Measurements from ENCODE around the gene GUCA2B.

DNA sequence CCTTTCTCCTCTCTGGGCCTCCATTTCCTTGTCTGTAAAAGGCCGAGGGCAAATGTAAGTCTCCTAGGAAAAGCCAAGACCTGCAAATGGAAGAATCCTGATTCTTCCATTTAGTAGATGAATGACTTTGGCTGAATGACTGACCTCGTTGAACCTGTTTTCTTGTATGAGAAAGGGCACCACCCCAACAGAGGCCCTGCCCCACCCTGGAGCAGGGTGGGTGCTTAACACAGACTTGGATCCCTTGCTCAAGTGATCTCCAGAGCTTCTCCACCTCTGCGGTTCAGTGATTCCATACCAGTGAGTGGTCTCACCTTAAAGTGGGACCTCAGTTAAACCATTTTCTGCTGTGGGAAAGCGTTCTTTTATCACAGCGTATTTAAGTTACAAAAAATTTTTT lies 39.0 kb upstream of the GUCA2B start:
- TF ChIP-seq, protein P1, sequence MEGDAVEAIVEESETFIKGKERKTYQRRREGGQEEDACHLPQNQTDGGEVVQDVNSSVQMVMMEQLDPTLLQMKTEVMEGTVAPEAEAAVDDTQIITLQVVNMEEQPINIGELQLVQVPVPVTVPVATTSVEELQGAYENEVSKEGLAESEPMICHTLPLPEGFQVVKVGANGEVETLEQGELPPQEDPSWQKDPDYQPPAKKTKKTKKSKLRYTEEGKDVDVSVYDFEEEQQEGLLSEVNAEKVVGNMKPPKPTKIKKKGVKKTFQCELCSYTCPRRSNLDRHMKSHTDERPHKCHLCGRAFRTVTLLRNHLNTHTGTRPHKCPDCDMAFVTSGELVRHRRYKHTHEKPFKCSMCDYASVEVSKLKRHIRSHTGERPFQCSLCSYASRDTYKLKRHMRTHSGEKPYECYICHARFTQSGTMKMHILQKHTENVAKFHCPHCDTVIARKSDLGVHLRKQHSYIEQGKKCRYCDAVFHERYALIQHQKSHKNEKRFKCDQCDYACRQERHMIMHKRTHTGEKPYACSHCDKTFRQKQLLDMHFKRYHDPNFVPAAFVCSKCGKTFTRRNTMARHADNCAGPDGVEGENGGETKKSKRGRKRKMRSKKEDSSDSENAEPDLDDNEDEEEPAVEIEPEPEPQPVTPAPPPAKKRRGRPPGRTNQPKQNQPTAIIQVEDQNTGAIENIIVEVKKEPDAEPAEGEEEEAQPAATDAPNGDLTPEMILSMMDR (IDR thresholded peaks at IDR 0.05 in 4 of 5, conservative IDR thresholded peaks at IDR 0.05 in 1 of 5) = no peak
- no peak for TF ChIP-seq POLR2A (IDR thresholded peaks at IDR 0.05)
